ENCODE data around the gene IL6R.

- TF ChIP-seq CTCF (IDR thresholded peaks at IDR 0.05; ENCODE audit: low read depth, low read length, missing input control), result no peak
- TF ChIP-seq REST (IDR thresholded peaks at IDR 0.05), result no peak
- TF ChIP-seq RAD21 (IDR thresholded peaks at IDR 0.05), result no peak
- TF ChIP-seq TAF1 (conservative IDR thresholded peaks at IDR 0.05), result no peak
- TF ChIP-seq EGR1 (IDR thresholded peaks at IDR 0.05; ENCODE audit: low read depth in 2 of 2), result no peak
- no peak for TF ChIP-seq HNF4A (conservative IDR thresholded peaks at IDR 0.05)
- TF ChIP-seq FOXA2 (IDR thresholded peaks at IDR 0.05), result no peak
- TF ChIP-seq MAX (IDR thresholded peaks at IDR 0.05), result no peak
These were observed 75.9 kb downstream of the IL6R start for GRCh38 chr1:154481053-154481452.

Measured in liver (tissue), 3 donors.